CD8-positive, alpha-beta memory T cell (primary cell): Measurements from ENCODE around the gene NIPAL4. TPM values are rescaled to one million over a fixed set of nuclear protein-coding genes. Genes with fewer than 3 reads are reported as not detected.
"Not testable (repeated sequence)": the region's sequence is repeated elsewhere in the genome, so short reads cannot be mapped to it uniquely, and the experiment has no call there.

ENCODE experiments used
- CTCF ChIA-PET: fragments of 350-600 bp; sonication (Branson Sonifier 250); formaldehyde crosslinking; loops from one replicate; lab custom pipeline; 2021; ENCODE audit warnings: antibody characterized with exemption; lab: Charles Lee
- POLR2A ChIA-PET: fragments of 350-600 bp; sonication (Branson Sonifier 250); formaldehyde crosslinking; loops from one replicate; lab custom pipeline; 2021; ENCODE audit warnings: antibody characterized with exemption; lab: Charles Lee
- DNase-seq, 5 donors: peaks; one replicate each; pipeline versions ENCODE4 v3.0.0 to v3.0.0-alpha.2; 2020 to 2022; ENCODE audit warnings: mixed read lengths in 1 of 5
- H3K27ac ChIP-seq: one replicate; pipeline ENCODE4 v1.7.0; 2013; ENCODE audit warnings: low read depth, mild to moderate bottlenecking, low read length, moderate library complexity
- H3K27me3 ChIP-seq: 2 replicates; pipeline ENCODE4 v1.7.0; 2013; ENCODE audit warnings: low read length, mild to moderate bottlenecking; ENCODE audit not compliant: insufficient read depth, poor library complexity, severe bottlenecking
- H3K36me3 ChIP-seq: 2 replicates; pipeline ENCODE4 v1.7.0; 2013; ENCODE audit warnings: mild to moderate bottlenecking, low read length, moderate library complexity; ENCODE audit not compliant: insufficient read depth
- H3K4me1 ChIP-seq: 2 replicates; pipeline ENCODE4 v1.7.0; 2013; ENCODE audit warnings: mild to moderate bottlenecking, low read length, moderate library complexity; ENCODE audit not compliant: insufficient read depth
- H3K4me3 ChIP-seq: 2 replicates; pipeline ENCODE4 v1.7.0; 2013; ENCODE audit warnings: mild to moderate bottlenecking, low read length
- H3K9me3 ChIP-seq: 2 replicates; pipeline ENCODE4 v1.7.0; 2013; ENCODE audit warnings: mild to moderate bottlenecking, low read length
- H3K27ac Mint-ChIP-seq, 8 donors: one replicate each; pipeline ENCODE4 v1.8.0; 2020 to 2021; ENCODE audit warnings: mixed read lengths in 8 of 8, mild to moderate bottlenecking in 6 of 8, inconsistent platforms in 3 of 8, moderate library complexity in 3 of 8
- H3K27me3 Mint-ChIP-seq, 2 donors: one replicate each; pipeline ENCODE4 v1.8.0; 2020 to 2021; ENCODE audit warnings: mixed read lengths in 2 of 2, mild to moderate bottlenecking in 1 of 2, moderate library complexity in 1 of 2
- H3K36me3 Mint-ChIP-seq, 3 donors: one replicate each; pipeline ENCODE4 v1.8.0; 2020 to 2021; ENCODE audit warnings: mixed read lengths in 3 of 3, inconsistent platforms in 1 of 3, mild to moderate bottlenecking in 1 of 3
- H3K4me1 Mint-ChIP-seq, 3 donors: one replicate each; pipeline ENCODE4 v1.8.0; 2020 to 2021; ENCODE audit warnings: mixed read lengths in 3 of 3, inconsistent platforms in 1 of 3, mild to moderate bottlenecking in 1 of 3
- H3K4me3 Mint-ChIP-seq, 7 donors: one replicate each; pipeline ENCODE4 v1.8.0; 2020 to 2021; ENCODE audit warnings: mixed read lengths in 7 of 7, mild to moderate bottlenecking in 6 of 7, moderate library complexity in 4 of 7, inconsistent platforms in 2 of 7
- H3K9me3 Mint-ChIP-seq, 5 donors: one replicate each; pipeline ENCODE4 v1.8.0; 2020 to 2022; ENCODE audit warnings: mixed read lengths in 5 of 5, mild to moderate bottlenecking in 3 of 5, moderate library complexity in 2 of 5, inconsistent platforms in 1 of 5
- polyA plus RNA-seq: library from polyadenylated mRNA; unstranded; fragments of 300-500 nt; fragmentation: Illumina TruSeq; gene quantifications from one replicate; pipeline ENCODE4 v1.2.3, GENCODE V29; 2021
- total RNA-seq, 2 experiments: library from RNA; stranded (reverse); gene quantifications; one replicate each; pipeline ENCODE4 v1.2.3, GENCODE V29; 2021

NIPAL4 gene
- total RNA-seq (1 to 10 TPM; 1.1 to 1.4 TPM), polyA plus RNA-seq (not detected)

- peaks cover 16 to 29% of the 10 kb centered on the region in 2 donors for H3K27me3 Mint-ChIP-seq
- peak within 1 kb of the TSS; percentile 19 for H3K4me3 ChIP-seq
- DNase-seq = peak in 1 of 5 donors; percentile 50
- H3K9me3 ChIP-seq = no peaks in the 10 kb centered on the region
- H3K27me3 ChIP-seq = peaks cover 12% of the 10 kb centered on the region
- no peaks in the 10 kb centered on the region for H3K9me3 Mint-ChIP-seq
- ChIA-PET POLR2A (no interaction called here), CTCF (interaction anchor here (1.1 to 1.6 kb wide), 2 partner anchors 70 to 259 kb away, joined by 4 to 5 read pairs; no protein-coding TSS in a partner anchor)
- no peak within 1 kb of the TSS for H3K27ac ChIP-seq
- peak within 1 kb of the TSS in 2 of 8 donors; percentile 48 to 75 for H3K27ac Mint-ChIP-seq
- H3K36me3 Mint-ChIP-seq = no peaks in the 10 kb centered on the region
- peak within 1 kb of the TSS; percentile 39 to 86 (median 72) for H3K4me3 Mint-ChIP-seq
- H3K36me3 ChIP-seq = no peaks in the 10 kb centered on the region
- H3K4me1 ChIP-seq = peaks cover 9% of the 10 kb centered on the region
- peaks cover 25 to 36% (median 32%) of the 10 kb centered on the region in 3 donors for H3K4me1 Mint-ChIP-seq
Observed at GRCh38 chr5:157459715-157460599, at the start of gene NIPAL4. NIPAL4 (plus strand) TSS chr5:157460213; CDS start chr5:157460321, 108 bp downstream.

DNA sequence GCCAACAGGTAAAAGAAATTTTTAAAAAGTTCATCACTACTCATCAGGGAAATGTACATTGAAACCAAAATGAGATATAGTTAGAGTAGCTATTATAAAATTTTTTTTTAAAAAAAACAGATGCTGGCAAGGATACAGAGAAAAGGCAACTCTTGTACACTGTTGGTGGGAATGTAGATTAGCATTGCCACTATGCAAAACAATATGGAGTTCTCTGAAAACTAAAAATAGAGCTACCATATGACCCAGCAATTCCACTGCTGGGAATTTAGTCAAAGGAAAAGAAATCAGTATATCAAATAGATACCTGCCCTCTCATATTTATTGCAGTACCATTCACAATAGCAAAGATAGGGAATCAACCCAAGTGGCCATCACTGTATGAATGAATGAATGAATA lies 44.2 kb upstream of the NIPAL4 start:
- peaks cover 7 to 14% of the 10 kb centered on the region in 2 donors for H3K27me3 Mint-ChIP-seq
- peaks cover 0 to 20% (median 0%) of the 10 kb centered on the region in 3 donors for H3K36me3 Mint-ChIP-seq
- peaks cover 0 to 10% (median 4%) of the 10 kb centered on the region in 5 donors for H3K9me3 Mint-ChIP-seq
- DNase-seq = no peak
- Histone ChIP-seq H3K27me3 (no peaks in the 10 kb centered on the region), H3K4me3 (no peak overlapping the region), H3K4me1 (no peaks in the 10 kb centered on the region), H3K27ac (no peak overlapping the region), H3K36me3 (no peaks in the 10 kb centered on the region), H3K9me3 (no peaks in the 10 kb centered on the region)
- no peaks in the 10 kb centered on the region for H3K4me1 Mint-ChIP-seq
- CTCF ChIA-PET = no interaction called here
- POLR2A ChIA-PET = no interaction called here
- H3K27ac Mint-ChIP-seq = no peak overlapping the region
- no peak overlapping the region for H3K4me3 Mint-ChIP-seq

GRCh38 chr5:157419521-157419920 lies 40.5 kb upstream of the NIPAL4 start:
- H3K27ac Mint-ChIP-seq, H3K4me1 Mint-ChIP-seq, H3K4me3 Mint-ChIP-seq, H3K27ac ChIP-seq, H3K4me3 ChIP-seq, H3K36me3 Mint-ChIP-seq, H3K9me3 ChIP-seq, DNase-seq, CTCF ChIA-PET, H3K36me3 ChIP-seq, H3K4me1 ChIP-seq, H3K27me3 ChIP-seq, POLR2A ChIA-PET: not testable (repeated sequence)
- Mint-ChIP-seq H3K9me3 (peaks cover 0 to 12% (median 5%) of the 10 kb centered on the region in 5 donors), H3K27me3 (peaks cover 9 to 10% of the 10 kb centered on the region in 2 donors)

GRCh38 chr5:157429920-157430319 lies 30.1 kb upstream of the NIPAL4 start:
- H3K4me1 ChIP-seq, POLR2A ChIA-PET, H3K4me3 ChIP-seq, H3K27me3 Mint-ChIP-seq, H3K27ac ChIP-seq, H3K27ac Mint-ChIP-seq, H3K36me3 ChIP-seq, H3K9me3 ChIP-seq, H3K36me3 Mint-ChIP-seq, H3K27me3 ChIP-seq, H3K9me3 Mint-ChIP-seq, H3K4me1 Mint-ChIP-seq, H3K4me3 Mint-ChIP-seq, DNase-seq: not testable (repeated sequence)
- CTCF ChIA-PET = interaction anchor here (5.1 kb wide), 1 partner anchor 313 kb away, joined by 36 read pairs; the partner anchor contains the start of gene LSM11

GRCh38 chr5:157431544-157432200 lies 28.3 kb upstream of the NIPAL4 start:
- peak in 3 of 5 donors; percentile 5 to 37 (median 21) for DNase-seq
- H3K27me3 ChIP-seq = no peaks in the 10 kb centered on the region
- Mint-ChIP-seq H3K9me3 (no peaks in the 10 kb centered on the region), H3K27ac (peak overlapping the region in 2 of 8 donors; percentile 15 to 47), H3K4me3 (no peak overlapping the region), H3K4me1 (peaks cover 5 to 8% (median 7%) of the 10 kb centered on the region in 3 donors), H3K36me3 (peaks cover 0 to 3% (median 0%) of the 10 kb centered on the region in 3 donors), H3K27me3 (peaks cover 5 to 6% of the 10 kb centered on the region in 2 donors)
- no peak overlapping the region for H3K27ac ChIP-seq
- ChIA-PET POLR2A (interaction anchor here (0.8 kb wide), 1 partner anchor 10 kb away, joined by 3 read pairs; no protein-coding TSS in a partner anchor), CTCF (interaction anchor here (0.5 to 5.1 kb wide), 17 partner anchors 10 to 316 kb away, joined by 3 to 36 read pairs (median 3); partner anchors contain the start of genes LSM11 and SOX30)
- no peak overlapping the region for H3K4me3 ChIP-seq
- H3K9me3 ChIP-seq = no peaks in the 10 kb centered on the region
- H3K4me1 ChIP-seq = no peaks in the 10 kb centered on the region
- H3K36me3 ChIP-seq = no peaks in the 10 kb centered on the region

DNA sequence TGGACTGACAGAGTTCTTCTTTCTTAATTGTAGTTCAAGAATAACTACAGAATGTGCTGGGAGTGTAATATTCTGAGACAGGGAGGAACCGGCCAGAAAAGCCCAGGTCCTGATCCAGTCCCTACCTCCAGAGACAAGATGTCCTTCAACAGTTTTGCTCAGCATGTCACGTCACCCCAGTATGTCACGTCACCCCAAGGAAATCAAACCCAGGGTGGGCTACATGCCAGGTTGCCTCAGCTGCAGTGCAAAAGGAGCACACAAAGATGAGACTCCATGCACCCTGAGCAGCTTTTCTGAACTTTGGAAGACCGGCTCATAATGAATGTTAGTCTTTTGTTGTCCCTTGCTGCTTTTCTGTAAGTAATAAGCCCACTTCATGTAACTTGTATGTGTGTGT lies 25.9 kb upstream of the NIPAL4 start:
- H3K4me3 ChIP-seq = no peak overlapping the region
- Mint-ChIP-seq H3K36me3 (peaks cover 0 to 3% (median 0%) of the 10 kb centered on the region in 3 donors), H3K9me3 (no peaks in the 10 kb centered on the region), H3K4me1 (peaks cover 5 to 8% (median 7%) of the 10 kb centered on the region in 3 donors), H3K27ac (no peak overlapping the region), H3K27me3 (peaks cover 5 to 6% of the 10 kb centered on the region in 2 donors), H3K4me3 (no peak overlapping the region)
- CTCF ChIA-PET = interaction anchor here (0.7 to 5.1 kb wide), 3 partner anchors 16 to 309 kb away, joined by 3 to 36 read pairs (median 26); partner anchors contain the start of gene LSM11
- POLR2A ChIA-PET = no interaction called here
- no peaks in the 10 kb centered on the region for H3K9me3 ChIP-seq
- H3K4me1 ChIP-seq = no peaks in the 10 kb centered on the region
- H3K36me3 ChIP-seq = no peaks in the 10 kb centered on the region
- H3K27ac ChIP-seq = no peak overlapping the region
- no peak for DNase-seq
- H3K27me3 ChIP-seq = no peaks in the 10 kb centered on the region

DNA sequence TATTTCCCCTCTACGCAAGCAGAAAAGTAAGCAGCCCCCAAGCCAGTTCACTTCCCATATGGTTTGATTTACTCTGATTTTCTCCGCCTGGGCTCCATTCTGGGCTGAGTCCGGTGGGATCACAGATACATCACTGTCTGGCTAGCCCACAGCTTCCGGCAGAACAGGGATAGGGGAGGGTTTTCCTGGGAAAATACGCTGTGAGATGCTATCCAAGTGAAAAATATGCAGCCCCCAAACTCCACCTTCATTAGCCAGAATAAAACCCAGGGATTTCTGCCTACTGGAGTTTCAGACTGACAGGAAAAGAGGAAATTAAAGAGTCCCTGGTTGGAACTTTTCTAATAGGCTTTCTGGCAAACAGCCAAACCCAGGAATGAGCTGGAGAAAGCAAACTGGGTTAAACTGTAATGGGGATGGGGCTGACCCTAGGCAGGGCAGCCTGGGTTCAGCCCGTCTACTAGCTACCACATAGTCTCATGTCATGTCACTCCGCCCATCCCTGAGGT lies 16.9 kb upstream of the NIPAL4 start:
- Histone ChIP-seq H3K4me3 (no peak overlapping the region), H3K9me3 (no peaks in the 10 kb centered on the region), H3K27me3 (no peaks in the 10 kb centered on the region), H3K27ac (no peak overlapping the region), H3K36me3 (no peaks in the 10 kb centered on the region), H3K4me1 (no peaks in the 10 kb centered on the region)
- no peaks in the 10 kb centered on the region for H3K9me3 Mint-ChIP-seq
- CTCF ChIA-PET = interaction anchor here (1.2 kb wide), 1 partner anchor 300 kb away, joined by 3 read pairs; the partner anchor contains the start of gene LSM11
- H3K4me1 Mint-ChIP-seq = no peaks in the 10 kb centered on the region
- no peak overlapping the region for H3K27ac Mint-ChIP-seq
- H3K27me3 Mint-ChIP-seq = peaks cover 0 to 4% of the 10 kb centered on the region in 2 donors
- DNase-seq = no peak
- H3K4me3 Mint-ChIP-seq = no peak overlapping the region
- no peaks in the 10 kb centered on the region for H3K36me3 Mint-ChIP-seq
- POLR2A ChIA-PET = no interaction called here
